WTC11 (cell line): Measurements from ENCODE around the gene ERCC5.

ENCODE experiments used
- ELF4 ChIP-seq: sonication (generic); formaldehyde crosslinking; IDR thresholded peaks from 2 replicates; pipeline ENCODE4 v1.8.1; 2022; ENCODE audit warnings: low read depth, mild to moderate bottlenecking, moderate library complexity, missing genetic modification reagents
- GABPB1 ChIP-seq: sonication (generic); formaldehyde crosslinking; IDR thresholded peaks from 2 replicates; pipeline ENCODE4 v1.8.1; 2023; ENCODE audit warnings: mild to moderate bottlenecking, missing genetic modification reagents
- PRRX2 ChIP-seq: fragments of 250-450 bp; sonication (Bioruptor Pico); IDR thresholded peaks from 2 replicates; pipeline ENCODE4 v1.8.0; 2021; ENCODE audit warnings: mild to moderate bottlenecking
- SMAD3 ChIP-seq: sonication (generic); formaldehyde crosslinking; IDR thresholded peaks from 2 replicates; pipeline ENCODE4 v1.8.0; 2022; ENCODE audit warnings: missing genetic modification reagents, mild to moderate bottlenecking, borderline replicate concordance
- SP1 ChIP-seq: sonication (generic); formaldehyde crosslinking; conservative IDR thresholded peaks from 2 replicates; pipeline ENCODE4 v1.8.1; 2022; ENCODE audit warnings: missing genetic modification reagents
- TEAD4 ChIP-seq: sonication (generic); formaldehyde crosslinking; IDR thresholded peaks from 2 replicates; pipeline ENCODE4 v1.8.0; 2022; ENCODE audit warnings: mild to moderate bottlenecking, missing genetic modification reagents
- TP53 ChIP-seq: sonication (generic); formaldehyde crosslinking; IDR thresholded peaks from 2 replicates; pipeline ENCODE4 v1.8.1; 2023; ENCODE audit warnings: mild to moderate bottlenecking, missing genetic modification reagents
- ZNF232 ChIP-seq: sonication (generic); formaldehyde crosslinking; IDR thresholded peaks from 2 replicates; pipeline ENCODE4 v1.8.0; 2022; ENCODE audit warnings: mild to moderate bottlenecking, missing genetic modification reagents
- TF ChIP-seq, protein P1 (sequence below): sonication (generic); formaldehyde crosslinking; conservative IDR thresholded peaks from 2 replicates; pipeline ENCODE4 v1.8.1; 2022; ENCODE audit warnings: mild to moderate bottlenecking, missing genetic modification reagents
- TF ChIP-seq, protein P2 (sequence below): fragments of 200-600 bp; IDR thresholded peaks from 2 replicates; pipeline ENCODE4 v1.8.0; 2022; ENCODE audit warnings: antibody characterized with exemption
- TF ChIP-seq, protein P3 (sequence below): sonication (generic); formaldehyde crosslinking; IDR thresholded peaks from 2 replicates; pipeline ENCODE4 v1.8.0; 2022; ENCODE audit warnings: mild to moderate bottlenecking, missing genetic modification reagents
- TF ChIP-seq, protein P4 (sequence below): sonication (generic); formaldehyde crosslinking; IDR thresholded peaks from 2 replicates; pipeline ENCODE4 v1.8.1; 2022; ENCODE audit warnings: mild to moderate bottlenecking, moderate library complexity, missing genetic modification reagents

DNA sequence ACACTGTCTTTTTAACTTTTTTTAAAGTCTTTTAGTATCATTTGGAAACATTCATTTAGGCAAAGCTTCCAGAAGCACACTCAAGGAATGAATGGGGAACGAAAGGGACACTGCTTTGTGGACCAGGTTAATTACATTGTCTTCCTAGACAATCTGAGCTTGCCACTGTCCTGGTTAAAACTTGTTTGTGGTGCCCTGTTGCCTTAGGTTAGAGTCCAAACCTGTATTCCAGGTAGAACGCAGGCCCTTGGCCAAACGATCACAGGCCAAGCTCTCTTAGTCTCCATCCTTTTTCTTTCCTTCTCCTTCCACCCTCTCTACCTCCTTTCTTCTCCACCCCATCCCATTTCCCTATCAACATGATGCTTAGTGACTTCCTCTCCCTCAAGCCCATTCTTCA lies 66.8 kb downstream of the ERCC5 start:
- TF ChIP-seq, protein P1, sequence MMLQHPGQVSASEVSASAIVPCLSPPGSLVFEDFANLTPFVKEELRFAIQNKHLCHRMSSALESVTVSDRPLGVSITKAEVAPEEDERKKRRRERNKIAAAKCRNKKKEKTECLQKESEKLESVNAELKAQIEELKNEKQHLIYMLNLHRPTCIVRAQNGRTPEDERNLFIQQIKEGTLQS (CRISPR knock-in tag): no peak
- TF ChIP-seq SMAD3 (CRISPR knock-in tag) (no peak), GABPB1 (CRISPR knock-in tag) (no peak), SP1 (no peak), ELF4 (CRISPR knock-in tag) (no peak), TP53 (CRISPR knock-in tag) (no peak), ZNF232 (CRISPR knock-in tag) (no peak), PRRX2 (CRISPR knock-in tag) (no peak), TEAD4 (CRISPR knock-in tag) (no peak)
- TF ChIP-seq, protein P2, sequence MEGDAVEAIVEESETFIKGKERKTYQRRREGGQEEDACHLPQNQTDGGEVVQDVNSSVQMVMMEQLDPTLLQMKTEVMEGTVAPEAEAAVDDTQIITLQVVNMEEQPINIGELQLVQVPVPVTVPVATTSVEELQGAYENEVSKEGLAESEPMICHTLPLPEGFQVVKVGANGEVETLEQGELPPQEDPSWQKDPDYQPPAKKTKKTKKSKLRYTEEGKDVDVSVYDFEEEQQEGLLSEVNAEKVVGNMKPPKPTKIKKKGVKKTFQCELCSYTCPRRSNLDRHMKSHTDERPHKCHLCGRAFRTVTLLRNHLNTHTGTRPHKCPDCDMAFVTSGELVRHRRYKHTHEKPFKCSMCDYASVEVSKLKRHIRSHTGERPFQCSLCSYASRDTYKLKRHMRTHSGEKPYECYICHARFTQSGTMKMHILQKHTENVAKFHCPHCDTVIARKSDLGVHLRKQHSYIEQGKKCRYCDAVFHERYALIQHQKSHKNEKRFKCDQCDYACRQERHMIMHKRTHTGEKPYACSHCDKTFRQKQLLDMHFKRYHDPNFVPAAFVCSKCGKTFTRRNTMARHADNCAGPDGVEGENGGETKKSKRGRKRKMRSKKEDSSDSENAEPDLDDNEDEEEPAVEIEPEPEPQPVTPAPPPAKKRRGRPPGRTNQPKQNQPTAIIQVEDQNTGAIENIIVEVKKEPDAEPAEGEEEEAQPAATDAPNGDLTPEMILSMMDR: no peak
- TF ChIP-seq, protein P3, sequence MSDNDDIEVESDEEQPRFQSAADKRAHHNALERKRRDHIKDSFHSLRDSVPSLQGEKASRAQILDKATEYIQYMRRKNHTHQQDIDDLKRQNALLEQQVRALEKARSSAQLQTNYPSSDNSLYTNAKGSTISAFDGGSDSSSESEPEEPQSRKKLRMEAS (CRISPR knock-in tag): no peak
- TF ChIP-seq, protein P4, sequence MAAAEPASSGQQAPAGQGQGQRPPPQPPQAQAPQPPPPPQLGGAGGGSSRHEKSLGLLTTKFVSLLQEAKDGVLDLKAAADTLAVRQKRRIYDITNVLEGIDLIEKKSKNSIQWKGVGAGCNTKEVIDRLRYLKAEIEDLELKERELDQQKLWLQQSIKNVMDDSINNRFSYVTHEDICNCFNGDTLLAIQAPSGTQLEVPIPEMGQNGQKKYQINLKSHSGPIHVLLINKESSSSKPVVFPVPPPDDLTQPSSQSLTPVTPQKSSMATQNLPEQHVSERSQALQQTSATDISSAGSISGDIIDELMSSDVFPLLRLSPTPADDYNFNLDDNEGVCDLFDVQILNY: no peak
